ENCODE measurements around the gene NCOA3.

Gene NCOA3

DNA sequence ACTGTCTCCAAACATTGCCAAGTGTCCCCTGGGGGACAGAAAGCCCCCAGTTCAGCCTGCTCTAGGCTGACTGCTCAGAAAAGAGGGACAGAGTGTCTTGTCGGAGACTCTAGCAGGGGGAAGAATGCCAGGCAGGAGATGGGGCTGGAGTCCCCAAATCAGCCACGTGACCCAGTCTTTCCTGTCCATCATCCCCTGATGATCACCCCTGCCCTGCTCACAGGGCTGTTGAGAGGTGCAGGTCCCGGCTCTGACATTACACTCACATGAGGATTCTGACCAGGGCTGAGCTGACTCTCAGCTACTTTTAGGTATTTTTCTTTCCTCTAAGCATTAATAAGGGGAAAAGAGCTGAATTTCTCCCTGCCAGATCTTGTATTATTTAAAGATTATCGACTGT lies 167.8 kb downstream of the NCOA3 start:
- no peak for DNase-seq

DNA sequence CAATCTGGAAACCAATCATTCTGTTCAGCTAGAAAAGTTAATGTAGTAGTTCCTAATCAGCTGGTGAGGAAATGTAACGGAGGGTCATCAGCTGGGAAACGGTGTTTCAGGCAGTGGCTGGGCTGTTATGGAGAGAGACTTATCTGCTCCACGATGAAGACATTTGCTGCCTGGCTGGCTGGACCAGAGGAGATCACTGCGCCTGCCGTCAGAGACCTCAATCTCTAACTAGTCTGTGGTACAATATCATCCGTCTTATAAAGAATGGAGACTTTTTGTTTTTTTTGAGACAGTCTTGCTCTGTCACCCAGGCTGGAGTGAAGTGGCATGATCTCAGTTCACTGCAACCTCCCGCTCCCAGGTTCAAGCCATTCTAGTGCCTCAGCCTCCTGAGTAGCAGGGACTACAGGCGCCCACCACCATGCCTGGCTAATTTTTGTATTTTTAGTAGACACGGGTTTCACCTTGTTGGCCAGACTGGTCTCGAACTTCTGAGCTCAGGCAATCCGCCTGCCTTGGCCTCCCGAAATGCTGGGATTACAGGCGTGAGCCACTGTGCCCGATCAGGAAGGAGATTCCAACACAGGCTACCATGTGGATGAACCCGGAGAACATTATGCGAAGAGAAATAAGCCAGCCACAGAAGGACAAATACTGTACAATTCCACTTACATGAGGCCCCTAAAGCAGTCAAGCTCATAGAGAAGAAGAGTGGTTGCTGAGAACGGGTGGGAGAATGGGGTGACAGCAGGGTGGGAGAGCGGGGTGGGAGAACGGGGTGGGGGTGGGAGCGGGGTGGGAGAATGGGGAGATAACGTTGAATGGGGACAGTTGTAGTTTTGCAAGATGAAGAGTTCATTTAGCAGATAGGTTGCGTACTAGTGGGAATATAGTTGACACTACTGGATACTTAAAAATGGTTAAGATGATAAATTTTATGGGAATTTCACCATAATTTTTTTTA lies 168.5 kb downstream of the NCOA3 start:
- no peak for DNase-seq

DNA sequence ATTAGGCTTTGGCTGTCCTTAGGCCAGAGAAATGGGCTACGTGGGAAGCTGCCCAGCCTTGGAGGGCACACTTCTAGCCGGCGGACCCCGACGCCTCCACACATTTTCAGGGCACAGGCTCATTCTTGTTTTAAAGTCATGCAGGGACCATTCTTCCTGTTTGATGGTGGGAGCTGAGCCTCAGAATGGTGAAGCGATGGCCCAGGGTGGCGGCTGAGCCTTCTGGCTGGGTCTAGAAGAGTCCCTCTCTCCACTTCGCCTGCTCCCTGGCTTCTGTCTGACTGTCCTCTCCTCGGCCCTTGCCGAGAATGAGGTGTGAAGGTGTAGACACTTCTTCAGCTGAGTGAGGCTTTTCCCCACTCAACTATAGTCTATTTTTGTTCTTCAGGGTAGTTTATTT lies 169.2 kb downstream of the NCOA3 start:
- DNase-seq, result no peak

DNA sequence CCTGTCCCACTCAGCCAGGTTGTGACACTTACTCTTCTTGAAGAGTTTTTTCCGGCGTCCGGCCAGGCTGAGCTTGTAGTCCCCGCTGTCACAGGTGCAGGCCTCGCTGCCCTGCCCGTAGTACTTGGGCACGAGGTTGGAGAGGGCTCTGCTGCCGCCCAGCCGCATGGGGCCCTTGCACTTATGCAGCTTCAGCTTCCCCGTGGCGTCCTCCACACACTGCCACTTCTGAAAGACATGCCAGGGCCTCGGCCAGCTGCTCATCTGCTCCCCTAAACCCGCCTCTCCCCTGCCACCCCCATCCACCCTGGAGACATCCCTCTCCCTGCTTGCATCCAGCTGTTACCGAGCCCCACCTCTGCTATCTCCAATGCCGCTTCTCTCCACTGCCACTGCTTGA lies 170.5 kb downstream of the NCOA3 start:
- DNase-seq, result no peak

DNA sequence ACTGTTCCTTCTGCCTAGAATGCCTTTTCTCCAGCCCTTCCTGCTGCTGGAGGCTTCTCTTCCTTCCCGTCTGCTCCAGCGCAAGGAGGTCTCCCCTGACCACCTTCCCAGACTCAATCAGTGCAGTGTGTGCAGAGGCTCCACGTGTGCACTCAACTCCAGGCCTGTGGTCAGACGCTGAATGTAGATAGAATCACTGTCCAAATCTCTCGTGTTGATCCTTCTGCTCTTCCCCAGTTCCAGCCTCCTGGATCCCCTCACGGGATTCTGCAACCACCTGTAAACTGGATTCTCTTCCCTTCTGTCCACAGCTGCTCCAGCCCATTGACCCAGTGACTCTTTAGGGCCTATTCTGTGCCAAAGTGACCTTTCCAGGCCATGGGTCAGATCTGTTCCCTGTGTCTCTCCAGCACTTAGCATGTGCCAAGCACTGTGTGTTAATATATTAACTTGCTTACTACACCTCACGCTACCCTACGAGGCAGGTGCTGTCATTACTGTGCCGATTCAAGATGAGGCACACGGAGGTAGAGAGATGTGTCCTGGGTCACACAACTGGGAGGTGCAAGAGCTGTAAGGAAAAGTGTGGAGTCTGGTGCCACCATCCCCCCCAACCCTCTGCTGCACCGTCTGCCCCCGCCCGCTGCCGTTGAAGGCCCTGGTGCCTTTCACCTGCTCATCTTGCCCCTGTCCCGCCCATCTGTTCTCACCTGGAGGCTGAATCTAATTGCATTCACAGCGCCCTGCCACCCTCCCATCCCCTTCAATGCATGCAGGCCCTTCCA lies 171.4 kb downstream of the NCOA3 start:
- no peak for DNase-seq

DNA sequence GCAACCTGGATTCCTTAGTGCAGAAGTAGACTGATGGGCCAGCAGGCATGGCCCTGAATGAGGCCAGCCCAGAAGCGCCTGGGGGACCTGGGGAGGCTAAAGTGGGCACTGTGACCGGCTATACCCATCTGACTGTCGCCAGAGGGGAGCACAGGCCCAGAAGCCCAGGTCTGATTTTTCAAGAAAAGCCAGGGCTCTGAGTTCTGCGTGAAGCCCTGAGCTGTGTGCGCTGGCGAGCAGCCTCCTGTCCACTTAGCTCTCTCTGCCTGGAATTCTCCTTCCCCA lies 171.9 kb downstream of the NCOA3 start:
- DNase-seq, result no peak

- no peak for DNase-seq
Measured at GRCh38 chr20:47674145-47674544, 172.5 kb downstream of the NCOA3 start.

DNA sequence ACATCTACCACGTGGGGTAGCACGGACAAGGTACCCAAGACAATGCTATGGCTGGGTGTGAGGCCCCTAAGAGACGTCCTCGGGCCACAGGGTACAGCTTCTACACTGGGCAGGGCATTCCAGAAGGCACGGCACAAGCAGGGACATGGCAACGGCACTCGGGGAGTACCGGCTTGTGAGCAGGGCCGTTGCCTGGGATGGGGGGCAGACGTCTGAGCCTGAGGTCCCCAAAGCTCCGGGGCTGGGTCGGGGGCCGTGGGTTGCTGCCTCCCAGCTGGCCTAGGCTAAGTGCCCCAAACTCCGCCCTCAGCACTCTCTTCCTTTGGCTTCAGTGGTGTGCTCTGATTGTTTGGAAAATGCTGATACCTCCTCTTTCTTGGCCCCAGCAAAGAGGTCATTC lies 173.0 kb downstream of the NCOA3 start:
- DNase-seq, result no peak

- no peak for DNase-seq
Measured at GRCh38 chr20:47675190-47676142, 173.8 kb downstream of the NCOA3 start.

DNA sequence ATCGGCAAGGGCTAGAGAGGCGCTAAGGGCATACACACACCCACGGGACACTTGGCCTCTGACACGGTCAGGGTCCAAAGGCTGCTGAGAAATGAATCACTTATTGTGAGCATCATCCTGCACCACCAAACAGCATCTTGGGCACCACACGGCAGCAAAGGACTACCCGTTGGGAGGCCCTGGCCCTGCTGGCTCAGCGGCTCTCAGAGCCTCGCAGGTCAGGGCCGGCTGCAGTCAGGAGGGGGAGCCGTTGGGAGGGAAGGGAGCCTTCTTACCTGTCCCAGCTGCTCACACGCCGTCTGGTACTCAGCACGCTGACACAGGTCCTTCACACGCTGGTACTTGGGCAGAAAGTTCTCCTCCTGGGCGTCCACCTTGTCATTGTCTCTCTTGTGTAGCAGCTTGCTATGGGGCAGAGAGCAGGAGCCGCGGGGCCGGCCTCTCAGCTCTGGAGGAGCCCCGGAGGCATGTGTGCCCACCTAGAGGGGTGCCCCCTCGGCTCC lies 174.6 kb downstream of the NCOA3 start:
- no peak for DNase-seq

DNA sequence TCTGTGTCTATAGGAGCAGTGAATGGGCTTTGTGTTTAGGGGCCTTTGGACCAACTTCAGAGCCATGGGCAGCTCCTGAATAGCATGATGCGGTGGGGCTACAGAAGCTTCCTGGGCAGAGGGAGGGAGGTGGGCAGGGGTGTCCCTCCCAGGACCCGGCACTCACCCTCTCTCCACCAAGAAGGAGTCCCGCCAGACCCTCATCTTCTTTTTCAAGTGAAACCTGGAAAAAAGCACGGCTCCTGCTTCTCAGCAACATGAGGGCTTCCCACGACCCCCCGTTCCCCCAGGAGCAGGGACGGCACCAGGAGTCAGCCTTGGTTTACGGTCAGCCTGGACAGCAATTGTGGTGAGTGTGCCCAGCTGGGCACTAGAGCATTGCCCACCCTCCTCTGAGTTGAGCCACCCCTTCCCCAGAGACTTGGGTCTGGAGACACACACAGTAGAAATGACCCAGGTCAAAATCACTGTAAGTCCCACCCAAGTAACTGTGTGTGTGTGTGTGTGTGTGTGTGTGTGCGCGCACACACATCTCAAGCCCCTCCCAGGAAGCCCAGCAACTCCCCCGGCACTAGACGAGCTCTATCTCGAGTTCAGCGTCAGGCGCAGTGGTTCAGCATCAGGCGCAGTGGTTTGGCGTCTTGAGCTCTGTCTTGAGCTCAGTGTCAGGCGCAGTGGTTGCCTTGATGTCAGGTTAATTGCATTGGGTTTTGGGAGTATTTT lies 175.4 kb downstream of the NCOA3 start:
- no peak for DNase-seq

GRCh38 chr20:47677635-47678453 lies 176.2 kb downstream of the NCOA3 start:
- DNase-seq, result no peak

- no peak for DNase-seq
Measured at GRCh38 chr20:47678536-47678935, 176.8 kb downstream of the NCOA3 start.

DNA sequence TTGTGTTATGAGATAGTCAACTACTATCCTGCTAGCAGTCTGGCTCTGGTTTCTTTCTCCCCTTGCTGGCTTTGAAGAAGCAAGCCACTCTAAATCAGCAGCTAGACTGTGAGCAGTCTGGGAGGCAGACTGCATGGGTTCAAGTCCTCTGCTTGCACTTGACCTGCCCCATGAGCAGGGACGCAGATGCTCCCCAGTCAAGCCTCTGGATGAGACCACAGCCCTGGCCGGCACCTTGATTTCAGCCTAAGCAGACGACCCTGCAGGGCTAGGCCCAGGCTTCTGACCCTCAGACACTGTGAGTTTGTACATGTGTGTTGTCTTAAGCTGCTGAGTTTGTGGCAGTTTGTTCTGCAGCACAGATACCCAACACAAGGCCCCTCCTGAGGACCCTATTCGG lies 177.8 kb downstream of the NCOA3 start:
- DNase-seq, result no peak

- DNase-seq, result no peak
Measured at GRCh38 chr20:47680804-47681529, 179.3 kb downstream of the NCOA3 start.

DNA sequence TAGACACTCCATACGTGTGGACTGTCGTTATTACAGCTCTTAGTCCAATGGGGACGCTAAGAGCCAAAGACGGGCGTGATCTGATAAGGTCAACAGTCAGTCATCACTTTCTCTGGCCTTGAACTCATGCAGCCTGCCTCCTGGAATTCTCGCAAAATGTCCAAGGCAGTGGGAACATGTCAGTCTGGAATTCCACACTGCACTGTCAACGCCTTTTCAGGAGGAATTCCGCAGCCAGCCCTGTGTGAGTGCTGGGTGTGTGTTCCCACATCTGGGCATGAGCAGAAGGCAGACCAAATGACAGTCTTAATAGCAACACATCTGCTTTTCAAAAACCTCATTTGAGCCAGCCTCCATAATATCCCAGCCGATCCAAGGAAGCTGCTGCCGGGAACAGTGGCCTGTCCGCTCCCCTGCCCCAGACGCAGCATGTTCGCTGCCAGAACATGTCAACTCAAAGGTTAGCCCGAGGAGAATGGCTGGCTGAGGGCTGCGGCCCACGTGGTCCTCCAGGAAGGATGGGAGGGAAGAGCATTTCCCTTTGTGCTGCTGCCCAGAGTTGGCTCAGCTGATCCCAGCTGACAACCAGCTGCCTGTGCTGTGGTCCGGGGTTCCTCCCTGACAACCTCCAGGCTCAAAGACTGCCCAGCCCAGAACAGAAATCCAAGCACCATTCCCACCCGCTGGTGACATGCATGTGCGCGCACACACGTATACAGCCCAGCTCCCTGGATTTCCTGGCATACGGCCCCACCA lies 180.5 kb downstream of the NCOA3 start:
- DNase-seq, result no peak

DNA sequence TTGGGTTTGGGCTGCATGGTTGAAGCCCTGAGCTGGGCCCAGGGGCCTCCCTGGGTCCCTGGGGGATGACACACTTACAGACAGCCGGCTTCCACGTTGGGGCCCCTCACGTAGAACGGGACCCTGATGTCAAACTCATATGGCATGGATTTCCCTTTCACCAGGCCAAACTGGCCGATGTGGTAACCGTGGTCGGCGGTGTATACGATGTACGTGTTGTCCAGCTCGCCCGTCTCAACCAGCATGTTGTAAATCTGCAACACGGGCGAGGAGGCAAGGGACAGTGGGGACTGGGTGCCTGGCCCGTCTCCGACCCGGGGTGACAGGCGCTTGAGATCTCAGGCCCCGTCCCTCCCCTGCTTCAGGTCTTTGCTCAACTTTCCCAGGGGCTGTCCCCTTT lies 181.2 kb downstream of the NCOA3 start:
- no peak for DNase-seq

DNA sequence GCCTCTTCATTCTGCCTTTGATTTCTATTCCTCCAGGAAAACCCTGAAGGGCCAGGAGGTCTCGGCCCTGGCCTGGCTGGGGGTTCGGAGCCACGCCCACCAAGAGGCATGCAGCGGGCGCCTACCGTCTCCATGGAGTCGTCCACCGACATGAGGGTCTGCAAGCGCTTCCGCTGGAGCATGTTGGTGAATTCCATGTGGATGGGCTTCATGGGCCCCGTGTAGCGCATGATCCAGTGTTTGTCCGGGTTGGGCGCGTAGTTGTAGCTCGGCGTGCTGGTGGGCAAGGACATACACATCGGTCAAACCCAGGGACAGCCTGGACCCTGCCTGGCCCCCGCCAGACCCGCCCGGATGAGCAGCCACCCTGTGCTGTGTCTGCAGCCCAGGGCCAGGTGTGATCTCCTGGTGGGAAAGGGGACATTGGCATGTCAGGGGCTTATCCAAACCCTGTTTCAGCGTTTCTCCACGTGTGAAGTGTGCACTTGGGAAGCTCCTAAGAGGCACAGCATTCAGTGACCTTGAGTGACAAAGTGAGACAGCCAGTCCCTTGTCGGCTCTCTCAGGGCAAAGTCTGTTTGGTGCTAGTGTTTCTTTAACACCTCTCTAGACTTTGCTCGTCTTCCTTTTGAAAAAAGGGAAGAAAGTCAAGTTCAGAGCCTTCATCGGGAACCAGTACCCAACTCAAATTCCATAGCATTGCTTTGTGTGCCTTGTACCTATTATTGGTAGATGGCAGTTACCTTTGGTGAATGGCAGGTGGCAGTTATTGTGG lies 182.8 kb downstream of the NCOA3 start:
- no peak for DNase-seq

GRCh38 chr20:47686545-47686944 lies 184.9 kb downstream of the NCOA3 start:
- no peak for DNase-seq
